GM12878 (cell line): ENCODE results near the gene TMBIM6. TPM values are rescaled to one million over a fixed set of nuclear protein-coding genes. Genes with fewer than 3 reads are reported as not detected.

ENCODE experiments used
- ATAC-seq: fragments of 200-7000 bp; cut with Tn5 transposase; 3 replicates; pipeline ENCODE4 v1.9.1; 2020; ENCODE audit warnings: mild to moderate bottlenecking, moderate library complexity
- BruUV-seq: library from RNA; stranded (reverse); fragments of 400-500 nt; replicated peaks from 2 replicates; lab custom pipeline; 2021; lab: Mats Ljungman, UMichigan
- CTCF ChIA-PET: fragments of 300-600 bp; sonication (Branson Sonifier 250); formaldehyde crosslinking; extraction: SDS; loops from one replicate; lab custom pipeline; 2021; ENCODE audit warnings: inconsistent platforms; lab: Yijun Ruan, JAX
- POLR2A ChIA-PET: fragments of 350-600 bp; formaldehyde crosslinking; extraction: SDS; loops from one replicate; lab custom pipeline; 2021; ENCODE audit warnings: inconsistent platforms; lab: Charles Lee
- RAD21 ChIA-PET: fragments of 300-600 bp; sonication (Branson Sonifier 250); formaldehyde crosslinking; loops from one replicate; lab custom pipeline; 2023; ENCODE audit warnings: antibody characterized with exemption; ENCODE audit not compliant: unreplicated experiment; lab: Charles Lee
- SMC1A ChIA-PET: fragments of 300-600 bp; sonication (Branson Sonifier 250); formaldehyde crosslinking; loops from one replicate; lab custom pipeline; 2023; ENCODE audit not compliant: unreplicated experiment, uncharacterized antibody; lab: Charles Lee
- DNase-seq: peaks from one replicate; pipeline ENCODE4 v3.0.0-alpha.2; 2011; ENCODE audit warnings: low read depth, low spot score
- FAIRE-seq: peaks from 3 replicates; lab custom pipeline; 2011; peaks lifted over from hg19 to GRCh38; lab: Jason Lieb, UNC
- H2AFZ ChIP-seq: 2 replicates; pipeline ENCODE4 v1.6.0; 2011; ENCODE audit warnings: low read depth, low read length, control low read depth; ENCODE audit not compliant: control insufficient read depth
- H3K27ac ChIP-seq: 2 replicates; pipeline ENCODE4 v1.5.1; 2011; ENCODE audit warnings: control low read depth; ENCODE audit not compliant: control insufficient read depth, insufficient read depth
- H3K27me3 ChIP-seq, 2 experiments: replicated peaks in 1 of 2; 2 replicates each; pipeline versions ENCODE4 v1.6.0 to v1.6.1; 2011; ENCODE audit warnings: low read length in 1 of 2; ENCODE audit not compliant: control insufficient read depth in 2 of 2, insufficient read depth in 2 of 2
- H3K36me3 ChIP-seq, 2 experiments: 2 replicates each; pipeline ENCODE4 v1.5.1; 2011; ENCODE audit warnings: low read length in 1 of 2; ENCODE audit not compliant: control insufficient read depth in 2 of 2, insufficient read depth in 2 of 2
- H3K4me1 ChIP-seq: 2 replicates; pipeline ENCODE4 v1.6.1; 2011; ENCODE audit warnings: mild to moderate bottlenecking, low read length, moderate library complexity, mixed read lengths; ENCODE audit not compliant: control insufficient read depth, insufficient read depth
- H3K4me2 ChIP-seq: 2 replicates; pipeline ENCODE4 v1.6.0; 2011; ENCODE audit warnings: control low read depth; ENCODE audit not compliant: control insufficient read depth, insufficient read depth
- H3K4me3 ChIP-seq: fragments of 200-600 bp; sonication (generic); 2 replicates; pipeline ENCODE4 v1.5.1; 2016
- H3K79me2 ChIP-seq: 2 replicates; pipeline ENCODE4 v1.6.0; 2011; ENCODE audit warnings: low read length; ENCODE audit not compliant: control insufficient read depth, insufficient read depth
- H3K9ac ChIP-seq: 2 replicates; pipeline ENCODE4 v1.8.0; 2011; ENCODE audit warnings: low read length, control low read depth, mixed read lengths; ENCODE audit not compliant: control insufficient read depth, insufficient read depth
- H3K9me3 ChIP-seq: replicated peaks from 3 replicates; pipeline ENCODE4 v1.5.1; 2011; ENCODE audit warnings: mild to moderate bottlenecking, low read length; ENCODE audit not compliant: control insufficient read depth, insufficient read depth
- H4K20me1 ChIP-seq: 2 replicates; pipeline ENCODE4 v1.6.0; 2011; ENCODE audit not compliant: control insufficient read depth, insufficient read depth
- KAT2A ChIP-seq: conservative IDR thresholded peaks from 2 replicates; pipeline ENCODE4 v1.6.1; 2011; ENCODE audit warnings: low read depth, low read length; ENCODE audit not compliant: control insufficient read depth
- MLLT1 ChIP-seq: fragments of 450-650 bp; IDR thresholded peaks from 2 replicates; pipeline ENCODE4 v1.6.1; 2016; ENCODE audit warnings: mild to moderate bottlenecking
- NRF1 ChIP-seq: conservative IDR thresholded peaks from 2 replicates; pipeline ENCODE4 v1.6.1; 2011; ENCODE audit warnings: mild to moderate bottlenecking, low read depth, low read length, improper control_type of control experiment
- PAX5 ChIP-seq: IDR thresholded peaks from 2 replicates; pipeline ENCODE4 v1.6.1; 2011; ENCODE audit warnings: low read depth, low read length, borderline replicate concordance
- RAD21 ChIP-seq: IDR thresholded peaks from 2 replicates; pipeline ENCODE4 v1.6.1; 2011; ENCODE audit warnings: mild to moderate bottlenecking, low read depth, low read length, moderate library complexity; ENCODE audit not compliant: insufficient read depth
- RAD51 ChIP-seq: fragments of 450-650 bp; IDR thresholded peaks from 2 replicates; pipeline ENCODE4 v1.6.1; 2016; ENCODE audit warnings: moderate library complexity, mild to moderate bottlenecking, inconsistent platforms
- SMAD5 ChIP-seq: IDR thresholded peaks from 2 replicates; pipeline ENCODE4 v1.6.1; 2016; ENCODE audit warnings: antibody characterized with exemption, low read depth
- SP1 ChIP-seq: IDR thresholded peaks from one replicate; pipeline ENCODE4 v1.6.1; 2011; ENCODE audit warnings: low read depth, low read length
- SUPT20H ChIP-seq: IDR thresholded peaks from 2 replicates; pipeline ENCODE4 v1.6.1; 2011; ENCODE audit warnings: low read depth, mild to moderate bottlenecking, low read length, moderate library complexity, borderline replicate concordance; ENCODE audit not compliant: control insufficient read depth
- TAF1 ChIP-seq: IDR thresholded peaks from 2 replicates; pipeline ENCODE4 v1.6.1; 2011; ENCODE audit warnings: mild to moderate bottlenecking, low read depth, low read length, borderline replicate concordance
- TBL1XR1 ChIP-seq: IDR thresholded peaks from 2 replicates; pipeline ENCODE4 v1.6.1; 2012; ENCODE audit warnings: low read depth, low read length, improper control_type of control experiment
- YBX1 ChIP-seq: fragments of 450-650 bp; IDR thresholded peaks from 2 replicates; pipeline ENCODE4 v1.6.1; 2016; ENCODE audit warnings: antibody characterized with exemption
- YY1 ChIP-seq: IDR thresholded peaks from 2 replicates; pipeline ENCODE4 v1.6.1; 2011; ENCODE audit warnings: low read depth, mild to moderate bottlenecking, low read length
- ZBTB33 ChIP-seq: fragments of 450-650 bp; IDR thresholded peaks from 2 replicates; pipeline ENCODE4 v1.6.1; 2017; ENCODE audit warnings: mild to moderate bottlenecking
- ZNF274 ChIP-seq: IDR thresholded peaks from one replicate; pipeline ENCODE4 v1.8.0; 2011; ENCODE audit not compliant: insufficient read length, insufficient read depth
- WGBS: methylation state at CpG from one replicate; pipeline ENCODE4 v1.1.6; 2016; ENCODE audit warnings: low lambda C conversion rate; ENCODE audit not compliant: insufficient replicate concordance, insufficient coverage; ENCODE audit errors: missing lambda C conversion rate; 5-methylcytosine and 5-hydroxymethylcytosine counted together
- in situ Hi-C: fragments of 300-500 bp; cut with MboI; formaldehyde crosslinking; loops from 9 replicates; pipeline ENCODE4 v1.14.3; 2018; ENCODE audit warnings: mixed read lengths
- intact Hi-C: fragments of 100-400 bp; cut with micrococcal nuclease; formaldehyde crosslinking; loops from one replicate; pipeline ENCODE4 v1.14.2; 2022; ENCODE audit not compliant: unreplicated experiment
- polyA plus RNA-seq, 11 experiments: library from polyadenylated mRNA; depleted of rRNA in 4 of 11; unstranded in 6 of 11; stranded (reverse) in 5 of 11; fragments of >200 nt; fragmentation: Nextera tagmentation in 4 of 11; fragmentation: Illumina TruSeq in 1 of 11; extraction: Ambion mirVana in 4 of 11; extraction: Trizol in 1 of 11; gene quantifications; 1 replicate in 1 of 11; 2 replicates in 10 of 11; pipeline versions ENCODE4 v1.2.1 to v1.2.3, GENCODE V29; 2011 to 2016; ENCODE audit warnings: inconsistent platforms in 2 of 11, missing spikeins in 2 of 11, low read depth in 1 of 11
- total RNA-seq, 4 experiments: library from RNA; depleted of rRNA in 3 of 4; stranded (reverse); fragments of >200 nt in 3 of 4; fragmentation: Illumina TruSeq in 1 of 4; extraction: Trizol in 1 of 4; gene quantifications; 2 replicates each; pipeline versions ENCODE4 v1.2.1 to v1.2.3, GENCODE V29; 2013 to 2021

The TMBIM6 gene
- total and polyA plus RNA-seq, 10 of the 15 experiments (the other 5 are each of a cell fraction or from before 2014, with no cell fraction given): 224 to 1,192 (median 379) TPM

GRCh38 chr12:49761677-49762467 is 20.5 kb downstream of the TMBIM6 start:
- CTCF ChIA-PET: interaction anchor here (0.6 to 6.1 kb wide), 16 partner anchors 8 to 989 kb away, joined by 3 to 46 read pairs (median 10); partner anchors contain the start of genes BCDIN3D and TMBIM6
- no peak for FAIRE-seq

More at GRCh38 chr12:49761677-49762467, 20.5 kb downstream of the TMBIM6 start:
- Histone ChIP-seq H3K27me3 (no peaks in the 10 kb centered on the region), H3K27ac (peak overlapping the region; percentile 30), H3K79me2 (no peaks in the 10 kb centered on the region; the same call in none of the 2 replicates), H2AFZ (no peak overlapping the region), H4K20me1 (peaks cover 7% of the 10 kb centered on the region; the same call in 1 of the 2 replicates), H3K4me3 (no peak overlapping the region), H3K4me1 (peaks cover 26% of the 10 kb centered on the region), H3K4me2 (peak overlapping the region; percentile 53), H3K36me3 (peaks cover 32 to 55% of the 10 kb centered on the region in 2 experiments), H3K9me3 (no peaks in the 10 kb centered on the region), H3K9ac (no peak overlapping the region)
- intact Hi-C loops (no loop called here), in situ Hi-C loops (no loop called here)
- 72% methylated on average over 4 of the region's 4 CpGs for WGBS
- DNase-seq (no peak), ATAC-seq (peak; percentile 16; the same call in 2 of the 3 replicates)
- TF ChIP-seq SUPT20H (no peak), RAD21 (no peak), PAX5 (no peak), NRF1 (no peak), YBX1 (no peak), TAF1 (no peak), SMAD5 (no peak), ZBTB33 (no peak), TBL1XR1 (no peak), SP1 (no peak), RAD51 (no peak), KAT2A (no peak), MLLT1 (no peak), ZNF274 (no peak), YY1 (no peak)
- BruUV-seq: no TSS peak
- SMC1A ChIA-PET: interaction anchor here (0.8 to 2.6 kb wide), 14 partner anchors 9 to 124 kb away, joined by 3 to 16 read pairs (median 4); partner anchors contain the start of gene TMBIM6
- POLR2A ChIA-PET: interaction anchor here (0.6 to 1.7 kb wide), 6 partner anchors 8 to 21 kb away, joined by 3 to 7 read pairs (median 6); partner anchors contain the start of gene TMBIM6
- RAD21 ChIA-PET: interaction anchor here (0.7 to 2.0 kb wide), 10 partner anchors 8 to 81 kb away, joined by 3 to 16 read pairs (median 3); partner anchors contain the start of genes BCDIN3D and TMBIM6
